ENCODE data around the gene SGSM2. TPM values are rescaled to one million over a fixed set of nuclear protein-coding genes. Genes with fewer than 3 reads are reported as not detected.

Gene SGSM2
- polyA plus RNA-seq, 1 donor from 2014 or later, result 222 TPM

DNA sequence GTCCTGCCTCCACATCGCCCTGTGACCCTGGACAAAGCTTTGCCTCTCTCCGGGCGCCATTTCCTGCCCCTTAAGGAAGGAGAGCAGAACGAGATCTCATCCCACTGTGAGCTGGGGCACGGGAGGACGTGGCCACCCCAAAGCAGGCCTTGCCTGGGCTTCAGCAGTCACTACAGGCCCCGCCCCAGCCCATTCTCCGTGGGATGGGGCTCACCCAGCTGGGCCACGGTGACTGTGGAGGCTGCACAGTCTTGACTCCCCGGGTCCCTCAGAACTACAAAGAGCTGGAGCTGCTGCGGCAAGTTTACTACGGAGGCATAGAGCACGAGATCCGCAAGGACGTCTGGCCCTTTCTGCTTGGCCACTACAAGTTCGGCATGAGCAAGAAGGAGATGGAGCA, 35.4 kb downstream of the SGSM2 start:
- Histone ChIP-seq H3K9me3 (ENCODE audit: low read length) (no peaks in the 10 kb centered on the region), H3K4me2 (ENCODE audit: low read length) (no peak overlapping the region), H4K20me1 (ENCODE audit: insufficient read depth) (no peaks in the 10 kb centered on the region), H3K9ac (ENCODE audit: low read length) (no peak overlapping the region), H3K4me3 (ENCODE audit: low read length) (no peak overlapping the region), H3K36me3 (ENCODE audit: insufficient read depth, low read length) (no peaks in the 10 kb centered on the region), H2AFZ (ENCODE audit: low read depth, low read length) (no peak overlapping the region), H3K79me2 (replicated peaks; ENCODE audit: insufficient read depth, low read length) (no peaks in the 10 kb centered on the region), H3F3A (ENCODE audit: insufficient read depth, low read length, poor library complexity, severe bottlenecking) (no peaks in the 10 kb centered on the region), H3K9me2 (ENCODE audit: insufficient read depth, low read length) (no peaks in the 10 kb centered on the region), H3K27me3 (ENCODE audit: insufficient read depth, low read depth, low read length) (no peaks in the 10 kb centered on the region), H3K27ac (ENCODE audit: low read length) (no peak overlapping the region)
- TF ChIP-seq SMC3 (conservative IDR thresholded peaks at IDR 0.05; ENCODE audit: poor library complexity) (no peak), TAF1 (IDR thresholded peaks at IDR 0.05; ENCODE audit: low read depth) (no peak), EP300 (conservative IDR thresholded peaks at IDR 0.05; ENCODE audit: poor library complexity, severe bottlenecking) (no peak), MXI1 (conservative IDR thresholded peaks at IDR 0.05; ENCODE audit: poor library complexity, severe bottlenecking) (no peak), EZH2 (IDR thresholded peaks at IDR 0.05; ENCODE audit: borderline replicate concordance, insufficient read depth, low read length, poor library complexity, severe bottlenecking) (no peak), RAD21 (conservative IDR thresholded peaks at IDR 0.05) (no peak), POLR2AphosphoS5 (IDR thresholded peaks at IDR 0.05) (no peak)
- TF ChIP-seq, protein P1, sequence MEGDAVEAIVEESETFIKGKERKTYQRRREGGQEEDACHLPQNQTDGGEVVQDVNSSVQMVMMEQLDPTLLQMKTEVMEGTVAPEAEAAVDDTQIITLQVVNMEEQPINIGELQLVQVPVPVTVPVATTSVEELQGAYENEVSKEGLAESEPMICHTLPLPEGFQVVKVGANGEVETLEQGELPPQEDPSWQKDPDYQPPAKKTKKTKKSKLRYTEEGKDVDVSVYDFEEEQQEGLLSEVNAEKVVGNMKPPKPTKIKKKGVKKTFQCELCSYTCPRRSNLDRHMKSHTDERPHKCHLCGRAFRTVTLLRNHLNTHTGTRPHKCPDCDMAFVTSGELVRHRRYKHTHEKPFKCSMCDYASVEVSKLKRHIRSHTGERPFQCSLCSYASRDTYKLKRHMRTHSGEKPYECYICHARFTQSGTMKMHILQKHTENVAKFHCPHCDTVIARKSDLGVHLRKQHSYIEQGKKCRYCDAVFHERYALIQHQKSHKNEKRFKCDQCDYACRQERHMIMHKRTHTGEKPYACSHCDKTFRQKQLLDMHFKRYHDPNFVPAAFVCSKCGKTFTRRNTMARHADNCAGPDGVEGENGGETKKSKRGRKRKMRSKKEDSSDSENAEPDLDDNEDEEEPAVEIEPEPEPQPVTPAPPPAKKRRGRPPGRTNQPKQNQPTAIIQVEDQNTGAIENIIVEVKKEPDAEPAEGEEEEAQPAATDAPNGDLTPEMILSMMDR (IDR thresholded peaks at IDR 0.05; ENCODE audit: poor library complexity, severe bottlenecking), result no peak
- TF ChIP-seq, protein P2, sequence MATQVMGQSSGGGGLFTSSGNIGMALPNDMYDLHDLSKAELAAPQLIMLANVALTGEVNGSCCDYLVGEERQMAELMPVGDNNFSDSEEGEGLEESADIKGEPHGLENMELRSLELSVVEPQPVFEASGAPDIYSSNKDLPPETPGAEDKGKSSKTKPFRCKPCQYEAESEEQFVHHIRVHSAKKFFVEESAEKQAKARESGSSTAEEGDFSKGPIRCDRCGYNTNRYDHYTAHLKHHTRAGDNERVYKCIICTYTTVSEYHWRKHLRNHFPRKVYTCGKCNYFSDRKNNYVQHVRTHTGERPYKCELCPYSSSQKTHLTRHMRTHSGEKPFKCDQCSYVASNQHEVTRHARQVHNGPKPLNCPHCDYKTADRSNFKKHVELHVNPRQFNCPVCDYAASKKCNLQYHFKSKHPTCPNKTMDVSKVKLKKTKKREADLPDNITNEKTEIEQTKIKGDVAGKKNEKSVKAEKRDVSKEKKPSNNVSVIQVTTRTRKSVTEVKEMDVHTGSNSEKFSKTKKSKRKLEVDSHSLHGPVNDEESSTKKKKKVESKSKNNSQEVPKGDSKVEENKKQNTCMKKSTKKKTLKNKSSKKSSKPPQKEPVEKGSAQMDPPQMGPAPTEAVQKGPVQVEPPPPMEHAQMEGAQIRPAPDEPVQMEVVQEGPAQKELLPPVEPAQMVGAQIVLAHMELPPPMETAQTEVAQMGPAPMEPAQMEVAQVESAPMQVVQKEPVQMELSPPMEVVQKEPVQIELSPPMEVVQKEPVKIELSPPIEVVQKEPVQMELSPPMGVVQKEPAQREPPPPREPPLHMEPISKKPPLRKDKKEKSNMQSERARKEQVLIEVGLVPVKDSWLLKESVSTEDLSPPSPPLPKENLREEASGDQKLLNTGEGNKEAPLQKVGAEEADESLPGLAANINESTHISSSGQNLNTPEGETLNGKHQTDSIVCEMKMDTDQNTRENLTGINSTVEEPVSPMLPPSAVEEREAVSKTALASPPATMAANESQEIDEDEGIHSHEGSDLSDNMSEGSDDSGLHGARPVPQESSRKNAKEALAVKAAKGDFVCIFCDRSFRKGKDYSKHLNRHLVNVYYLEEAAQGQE (IDR thresholded peaks at IDR 0.05; ENCODE audit: borderline replicate concordance), result no peak

DNA sequence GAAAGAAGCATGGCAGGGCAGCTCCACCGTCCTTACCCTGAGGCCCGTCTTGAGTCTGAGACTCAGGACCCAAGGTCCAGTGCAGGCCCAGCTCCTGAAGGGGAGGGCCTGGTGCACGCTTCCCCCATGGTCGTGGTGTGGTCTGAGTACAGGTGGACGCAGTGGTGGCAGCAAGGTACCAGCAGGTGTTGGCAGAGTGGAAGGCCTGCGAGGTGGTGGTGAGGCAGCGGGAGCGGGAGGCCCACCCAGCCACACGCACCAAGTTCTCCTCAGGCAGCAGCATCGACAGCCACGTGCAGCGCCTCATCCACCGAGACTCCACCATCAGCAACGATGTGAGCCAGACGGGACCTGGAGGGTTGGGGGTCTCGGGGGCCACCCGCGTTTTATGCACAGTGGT, 35.9 kb downstream of the SGSM2 start:
- H3K36me3 ChIP-seq (ENCODE audit: insufficient read depth, low read length), result no peaks in the 10 kb centered on the region
- H3K4me2 ChIP-seq (ENCODE audit: low read length), result no peak overlapping the region
- no peak overlapping the region for H2AFZ ChIP-seq (ENCODE audit: low read depth, low read length)
- no peaks in the 10 kb centered on the region for H3F3A ChIP-seq (ENCODE audit: insufficient read depth, low read length, poor library complexity, severe bottlenecking)
- H3K9ac ChIP-seq (ENCODE audit: low read length), result no peak overlapping the region
- H3K4me3 ChIP-seq (ENCODE audit: low read length), result no peak overlapping the region
- no peaks in the 10 kb centered on the region for H3K9me2 ChIP-seq (ENCODE audit: insufficient read depth, low read length)
- TF ChIP-seq, protein P2 (IDR thresholded peaks at IDR 0.05; ENCODE audit: borderline replicate concordance), result no peak
- TF ChIP-seq EP300 (conservative IDR thresholded peaks at IDR 0.05; ENCODE audit: poor library complexity, severe bottlenecking), result no peak
- no peak for TF ChIP-seq RAD21 (conservative IDR thresholded peaks at IDR 0.05)
- TF ChIP-seq, protein P1 (IDR thresholded peaks at IDR 0.05; ENCODE audit: poor library complexity, severe bottlenecking), result no peak
- no peak for TF ChIP-seq SMC3 (conservative IDR thresholded peaks at IDR 0.05; ENCODE audit: poor library complexity)
- no peak for TF ChIP-seq EZH2 (IDR thresholded peaks at IDR 0.05; ENCODE audit: borderline replicate concordance, insufficient read depth, low read length, poor library complexity, severe bottlenecking)
- no peak for TF ChIP-seq POLR2AphosphoS5 (IDR thresholded peaks at IDR 0.05)
- TF ChIP-seq MXI1 (conservative IDR thresholded peaks at IDR 0.05; ENCODE audit: poor library complexity, severe bottlenecking), result no peak
- no peak for TF ChIP-seq TAF1 (IDR thresholded peaks at IDR 0.05; ENCODE audit: low read depth)
- no peak overlapping the region for H3K27ac ChIP-seq (ENCODE audit: low read length)
- no peaks in the 10 kb centered on the region for H3K27me3 ChIP-seq (ENCODE audit: insufficient read depth, low read depth, low read length)
- no peaks in the 10 kb centered on the region for H4K20me1 ChIP-seq (ENCODE audit: insufficient read depth)
- no peaks in the 10 kb centered on the region for H3K79me2 ChIP-seq (replicated peaks; ENCODE audit: insufficient read depth, low read length)
- H3K9me3 ChIP-seq (ENCODE audit: low read length), result no peaks in the 10 kb centered on the region
